GM12878 (cell line): ENCODE data around the gene FCHSD2. TPM values are rescaled to one million over a fixed set of nuclear protein-coding genes. Genes with fewer than 3 reads are reported as not detected.

Source experiments
- ATAC-seq: fragments of 200-7000 bp; cut with Tn5 transposase; 3 replicates; pipeline ENCODE4 v1.9.1; 2020; ENCODE audit warnings: mild to moderate bottlenecking, moderate library complexity
- BruUV-seq: library from RNA; stranded (reverse); fragments of 400-500 nt; replicated peaks from 2 replicates; lab custom pipeline; 2021; lab: Mats Ljungman, UMichigan
- CTCF ChIA-PET: fragments of 300-600 bp; sonication (Branson Sonifier 250); formaldehyde crosslinking; extraction: SDS; loops from one replicate; lab custom pipeline; 2021; ENCODE audit warnings: inconsistent platforms; lab: Yijun Ruan, JAX
- POLR2A ChIA-PET: fragments of 350-600 bp; formaldehyde crosslinking; extraction: SDS; loops from one replicate; lab custom pipeline; 2021; ENCODE audit warnings: inconsistent platforms; lab: Charles Lee
- RAD21 ChIA-PET: fragments of 300-600 bp; sonication (Branson Sonifier 250); formaldehyde crosslinking; loops from one replicate; lab custom pipeline; 2023; ENCODE audit warnings: antibody characterized with exemption; ENCODE audit not compliant: unreplicated experiment; lab: Charles Lee
- SMC1A ChIA-PET: fragments of 300-600 bp; sonication (Branson Sonifier 250); formaldehyde crosslinking; loops from one replicate; lab custom pipeline; 2023; ENCODE audit not compliant: unreplicated experiment, uncharacterized antibody; lab: Charles Lee
- DNase-seq: peaks from one replicate; pipeline ENCODE4 v3.0.0-alpha.2; 2011; ENCODE audit warnings: low read depth, low spot score
- FAIRE-seq: peaks from 3 replicates; lab custom pipeline; 2011; peaks lifted over from hg19 to GRCh38; lab: Jason Lieb, UNC
- H2AFZ ChIP-seq: 2 replicates; pipeline ENCODE4 v1.6.0; 2011; ENCODE audit warnings: low read depth, low read length, control low read depth; ENCODE audit not compliant: control insufficient read depth
- H3K27ac ChIP-seq: 2 replicates; pipeline ENCODE4 v1.5.1; 2011; ENCODE audit warnings: control low read depth; ENCODE audit not compliant: control insufficient read depth, insufficient read depth
- H3K27me3 ChIP-seq, 2 experiments: replicated peaks in 1 of 2; 2 replicates each; pipeline versions ENCODE4 v1.6.0 to v1.6.1; 2011; ENCODE audit warnings: low read length in 1 of 2; ENCODE audit not compliant: control insufficient read depth in 2 of 2, insufficient read depth in 2 of 2
- H3K36me3 ChIP-seq, 2 experiments: 2 replicates each; pipeline ENCODE4 v1.5.1; 2011; ENCODE audit warnings: low read length in 1 of 2; ENCODE audit not compliant: control insufficient read depth in 2 of 2, insufficient read depth in 2 of 2
- H3K4me1 ChIP-seq: 2 replicates; pipeline ENCODE4 v1.6.1; 2011; ENCODE audit warnings: mild to moderate bottlenecking, low read length, moderate library complexity, mixed read lengths; ENCODE audit not compliant: control insufficient read depth, insufficient read depth
- H3K4me2 ChIP-seq: 2 replicates; pipeline ENCODE4 v1.6.0; 2011; ENCODE audit warnings: control low read depth; ENCODE audit not compliant: control insufficient read depth, insufficient read depth
- H3K4me3 ChIP-seq: fragments of 200-600 bp; sonication (generic); 2 replicates; pipeline ENCODE4 v1.5.1; 2016
- H3K79me2 ChIP-seq: 2 replicates; pipeline ENCODE4 v1.6.0; 2011; ENCODE audit warnings: low read length; ENCODE audit not compliant: control insufficient read depth, insufficient read depth
- H3K9ac ChIP-seq: 2 replicates; pipeline ENCODE4 v1.8.0; 2011; ENCODE audit warnings: low read length, control low read depth, mixed read lengths; ENCODE audit not compliant: control insufficient read depth, insufficient read depth
- H3K9me3 ChIP-seq: replicated peaks from 3 replicates; pipeline ENCODE4 v1.5.1; 2011; ENCODE audit warnings: mild to moderate bottlenecking, low read length; ENCODE audit not compliant: control insufficient read depth, insufficient read depth
- H4K20me1 ChIP-seq: 2 replicates; pipeline ENCODE4 v1.6.0; 2011; ENCODE audit not compliant: control insufficient read depth, insufficient read depth
- BHLHE40 ChIP-seq, 2 experiments: fragments of 450-650 bp in 1 of 2; IDR thresholded peaks; 2 replicates each; pipeline ENCODE4 v1.6.1; 2011 to 2017; ENCODE audit warnings: low read depth in 2 of 2, borderline replicate concordance in 1 of 2, improper control_type of control experiment in 1 of 2, low read length in 1 of 2, mild to moderate bottlenecking in 1 of 2
- CBX3 ChIP-seq: fragments of 200-600 bp; sonication (generic); IDR thresholded peaks from 2 replicates; pipeline ENCODE4 v1.6.1; 2016; ENCODE audit warnings: low read depth, borderline replicate concordance
- CHD1 ChIP-seq: IDR thresholded peaks from 2 replicates; pipeline ENCODE4 v1.6.1; 2012; ENCODE audit warnings: low read depth, low read length, improper control_type of control experiment
- HDGF ChIP-seq: fragments of 450-650 bp; IDR thresholded peaks from 2 replicates; pipeline ENCODE4 v1.6.1; 2016; ENCODE audit warnings: antibody characterized with exemption
- IKZF2 ChIP-seq, 2 experiments: fragments of 450-650 bp; IDR thresholded peaks; 2 replicates each; pipeline ENCODE4 v1.6.1; 2017; ENCODE audit warnings: mild to moderate bottlenecking in 2 of 2, moderate library complexity in 2 of 2
- LARP7 ChIP-seq: fragments of 450-650 bp; IDR thresholded peaks from 2 replicates; pipeline ENCODE4 v1.6.1; 2017; ENCODE audit warnings: mild to moderate bottlenecking
- NBN ChIP-seq: fragments of 450-650 bp; IDR thresholded peaks from 2 replicates; pipeline ENCODE4 v1.6.1; 2016
- PAX8 ChIP-seq: fragments of 450-650 bp; IDR thresholded peaks from 2 replicates; pipeline ENCODE4 v1.6.1; 2017; ENCODE audit warnings: mild to moderate bottlenecking, moderate library complexity
- PML ChIP-seq: IDR thresholded peaks from 2 replicates; pipeline ENCODE4 v1.6.1; 2012; ENCODE audit warnings: low read length, inconsistent platforms
- RAD21 ChIP-seq: IDR thresholded peaks from 2 replicates; pipeline ENCODE4 v1.6.1; 2011; ENCODE audit warnings: mild to moderate bottlenecking, low read depth, low read length, moderate library complexity; ENCODE audit not compliant: insufficient read depth
- STAT1 ChIP-seq: fragments of 450-650 bp; conservative IDR thresholded peaks from 2 replicates; pipeline ENCODE4 v1.6.1; 2014; ENCODE audit warnings: antibody characterized with exemption, mild to moderate bottlenecking
- SUZ12 ChIP-seq: fragments of 200-600 bp; sonication (generic); IDR thresholded peaks from one replicate; pipeline ENCODE4 v1.6.1; 2018; ENCODE audit warnings: antibody characterized with exemption, mild to moderate bottlenecking; ENCODE audit not compliant: unreplicated experiment
- TARDBP ChIP-seq: IDR thresholded peaks from 2 replicates; pipeline ENCODE4 v1.6.1; 2016; ENCODE audit warnings: borderline replicate concordance
- WRNIP1 ChIP-seq: IDR thresholded peaks from 2 replicates; pipeline ENCODE4 v1.6.1; 2011; ENCODE audit warnings: low read depth, low read length, improper control_type of control experiment, borderline replicate concordance
- ZNF384 ChIP-seq: IDR thresholded peaks from 2 replicates; pipeline ENCODE4 v1.6.1; 2012; ENCODE audit warnings: low read depth, mild to moderate bottlenecking, low read length, improper control_type of control experiment, borderline replicate concordance
- WGBS: methylation state at CpG from one replicate; pipeline ENCODE4 v1.1.6; 2016; ENCODE audit warnings: low lambda C conversion rate; ENCODE audit not compliant: insufficient replicate concordance, insufficient coverage; ENCODE audit errors: missing lambda C conversion rate; 5-methylcytosine and 5-hydroxymethylcytosine counted together
- in situ Hi-C: fragments of 300-500 bp; cut with MboI; formaldehyde crosslinking; loops from 9 replicates; pipeline ENCODE4 v1.14.3; 2018; ENCODE audit warnings: mixed read lengths
- intact Hi-C: fragments of 100-400 bp; cut with micrococcal nuclease; formaldehyde crosslinking; loops from one replicate; pipeline ENCODE4 v1.14.2; 2022; ENCODE audit not compliant: unreplicated experiment
- polyA plus RNA-seq, 11 experiments: library from polyadenylated mRNA; depleted of rRNA in 4 of 11; unstranded in 6 of 11; stranded (reverse) in 5 of 11; fragments of >200 nt; fragmentation: Nextera tagmentation in 4 of 11; fragmentation: Illumina TruSeq in 1 of 11; extraction: Ambion mirVana in 4 of 11; extraction: Trizol in 1 of 11; gene quantifications; 1 replicate in 1 of 11; 2 replicates in 10 of 11; pipeline versions ENCODE4 v1.2.1 to v1.2.3, GENCODE V29; 2011 to 2016; ENCODE audit warnings: inconsistent platforms in 2 of 11, missing spikeins in 2 of 11, low read depth in 1 of 11
- total RNA-seq, 4 experiments: library from RNA; depleted of rRNA in 3 of 4; stranded (reverse); fragments of >200 nt in 3 of 4; fragmentation: Illumina TruSeq in 1 of 4; extraction: Trizol in 1 of 4; gene quantifications; 2 replicates each; pipeline versions ENCODE4 v1.2.1 to v1.2.3, GENCODE V29; 2013 to 2021
- TF ChIP-seq, protein P1 (sequence below): fragments of 450-650 bp; IDR thresholded peaks from 2 replicates; pipeline ENCODE4 v1.6.1; 2014; ENCODE audit warnings: mild to moderate bottlenecking
- TF ChIP-seq, protein P2 (sequence below): IDR thresholded peaks from 2 replicates; pipeline ENCODE4 v1.6.1; 2011; ENCODE audit warnings: low read depth, low read length, improper control_type of control experiment, borderline replicate concordance
- TF ChIP-seq, protein P3 (sequence below): fragments of 450-650 bp; IDR thresholded peaks from 2 replicates; pipeline ENCODE4 v1.6.1; 2017; ENCODE audit warnings: mild to moderate bottlenecking
- TF ChIP-seq, protein P4 (sequence below): fragments of 150-350 bp; IDR thresholded peaks from 2 replicates; pipeline ENCODE4 v1.6.1; 2014; ENCODE audit warnings: mild to moderate bottlenecking, low read depth, low read length
- TF ChIP-seq, protein P5 (sequence below): fragments of 450-650 bp; conservative IDR thresholded peaks from 2 replicates; pipeline ENCODE4 v1.6.1; 2017; ENCODE audit warnings: mild to moderate bottlenecking, moderate library complexity

Gene FCHSD2
- total and polyA plus RNA-seq, 10 of the 15 experiments (the other 5 are each of a cell fraction or from before 2014, with no cell fraction given) = 13.2 to 89.8 (median 47.8) TPM

DNA sequence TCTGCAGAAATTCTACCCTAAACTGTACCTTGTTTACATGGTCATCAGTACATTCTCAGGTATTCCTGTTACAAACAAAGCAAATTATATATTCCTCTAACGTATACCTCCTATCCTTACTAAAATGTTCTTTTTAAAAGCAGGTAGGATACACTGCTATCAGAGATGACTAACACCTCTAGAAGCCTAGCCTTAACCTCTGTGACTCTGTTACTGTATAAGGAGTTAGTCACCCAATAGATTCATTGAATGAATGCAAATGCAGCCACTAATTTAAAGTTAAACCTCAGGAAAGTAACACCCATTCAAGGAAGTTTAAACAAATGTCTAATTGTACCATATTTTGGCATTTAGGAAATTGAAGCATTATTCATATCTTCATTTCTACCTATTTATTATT, 82.2 kb downstream of the FCHSD2 start:
- Histone ChIP-seq H3K4me1 (0 out of 2 replicates have a peak, but pooled peaks cover 3% of the 10 kb centered on the region), H3K4me2 (no peak overlapping the region), H2AFZ (no peak overlapping the region), H3K79me2 (peaks cover 48% of the 10 kb centered on the region), H3K4me3 (no peak overlapping the region), H3K27me3 (no peaks in the 10 kb centered on the region), H3K9me3 (peaks cover 15% of the 10 kb centered on the region; the same call in 2 of the 3 replicates), H4K20me1 (no peaks in the 10 kb centered on the region), H3K36me3 (peaks cover 6 to 7% of the 10 kb centered on the region in 2 experiments; a peak in 3 of 4 replicates), H3K27ac (no peak overlapping the region), H3K9ac (no peak overlapping the region)
- ChIA-PET SMC1A (no interaction called here), POLR2A (no interaction called here), RAD21 (no interaction called here), CTCF (no interaction called here)
- 95% methylated on average over 1 of the region's 1 CpG for WGBS
- in situ Hi-C loops = no loop called here
- BruUV-seq = no TSS peak
- ATAC-seq = no peak
- intact Hi-C loops = no loop called here
- TF ChIP-seq NBN (no peak), TARDBP (no peak), BHLHE40 (IDR thresholded peaks at IDR 0.05; ENCODE audit: borderline replicate concordance in 1 of 2, low read depth in 2 of 2, low read length in 1 of 2) (no peak), IKZF2 (IDR thresholded peaks at IDR 0.05) (no peak), CHD1 (no peak), PML (no peak), SUZ12 (no peak), LARP7 (no peak), PAX8 (no peak), WRNIP1 (no peak), ZNF384 (no peak), STAT1 (no peak), CBX3 (no peak), HDGF (no peak), RAD21 (no peak)
- TF ChIP-seq, protein P1, sequence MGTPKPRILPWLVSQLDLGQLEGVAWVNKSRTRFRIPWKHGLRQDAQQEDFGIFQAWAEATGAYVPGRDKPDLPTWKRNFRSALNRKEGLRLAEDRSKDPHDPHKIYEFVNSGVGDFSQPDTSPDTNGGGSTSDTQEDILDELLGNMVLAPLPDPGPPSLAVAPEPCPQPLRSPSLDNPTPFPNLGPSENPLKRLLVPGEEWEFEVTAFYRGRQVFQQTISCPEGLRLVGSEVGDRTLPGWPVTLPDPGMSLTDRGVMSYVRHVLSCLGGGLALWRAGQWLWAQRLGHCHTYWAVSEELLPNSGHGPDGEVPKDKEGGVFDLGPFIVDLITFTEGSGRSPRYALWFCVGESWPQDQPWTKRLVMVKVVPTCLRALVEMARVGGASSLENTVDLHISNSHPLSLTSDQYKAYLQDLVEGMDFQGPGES = no peak
- TF ChIP-seq, protein P2, sequence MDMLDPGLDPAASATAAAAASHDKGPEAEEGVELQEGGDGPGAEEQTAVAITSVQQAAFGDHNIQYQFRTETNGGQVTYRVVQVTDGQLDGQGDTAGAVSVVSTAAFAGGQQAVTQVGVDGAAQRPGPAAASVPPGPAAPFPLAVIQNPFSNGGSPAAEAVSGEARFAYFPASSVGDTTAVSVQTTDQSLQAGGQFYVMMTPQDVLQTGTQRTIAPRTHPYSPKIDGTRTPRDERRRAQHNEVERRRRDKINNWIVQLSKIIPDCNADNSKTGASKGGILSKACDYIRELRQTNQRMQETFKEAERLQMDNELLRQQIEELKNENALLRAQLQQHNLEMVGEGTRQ = no peak
- TF ChIP-seq, protein P3, sequence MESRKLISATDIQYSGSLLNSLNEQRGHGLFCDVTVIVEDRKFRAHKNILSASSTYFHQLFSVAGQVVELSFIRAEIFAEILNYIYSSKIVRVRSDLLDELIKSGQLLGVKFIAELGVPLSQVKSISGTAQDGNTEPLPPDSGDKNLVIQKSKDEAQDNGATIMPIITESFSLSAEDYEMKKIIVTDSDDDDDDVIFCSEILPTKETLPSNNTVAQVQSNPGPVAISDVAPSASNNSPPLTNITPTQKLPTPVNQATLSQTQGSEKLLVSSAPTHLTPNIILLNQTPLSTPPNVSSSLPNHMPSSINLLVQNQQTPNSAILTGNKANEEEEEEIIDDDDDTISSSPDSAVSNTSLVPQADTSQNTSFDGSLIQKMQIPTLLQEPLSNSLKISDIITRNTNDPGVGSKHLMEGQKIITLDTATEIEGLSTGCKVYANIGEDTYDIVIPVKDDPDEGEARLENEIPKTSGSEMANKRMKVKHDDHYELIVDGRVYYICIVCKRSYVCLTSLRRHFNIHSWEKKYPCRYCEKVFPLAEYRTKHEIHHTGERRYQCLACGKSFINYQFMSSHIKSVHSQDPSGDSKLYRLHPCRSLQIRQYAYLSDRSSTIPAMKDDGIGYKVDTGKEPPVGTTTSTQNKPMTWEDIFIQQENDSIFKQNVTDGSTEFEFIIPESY = no peak
- TF ChIP-seq, protein P4, sequence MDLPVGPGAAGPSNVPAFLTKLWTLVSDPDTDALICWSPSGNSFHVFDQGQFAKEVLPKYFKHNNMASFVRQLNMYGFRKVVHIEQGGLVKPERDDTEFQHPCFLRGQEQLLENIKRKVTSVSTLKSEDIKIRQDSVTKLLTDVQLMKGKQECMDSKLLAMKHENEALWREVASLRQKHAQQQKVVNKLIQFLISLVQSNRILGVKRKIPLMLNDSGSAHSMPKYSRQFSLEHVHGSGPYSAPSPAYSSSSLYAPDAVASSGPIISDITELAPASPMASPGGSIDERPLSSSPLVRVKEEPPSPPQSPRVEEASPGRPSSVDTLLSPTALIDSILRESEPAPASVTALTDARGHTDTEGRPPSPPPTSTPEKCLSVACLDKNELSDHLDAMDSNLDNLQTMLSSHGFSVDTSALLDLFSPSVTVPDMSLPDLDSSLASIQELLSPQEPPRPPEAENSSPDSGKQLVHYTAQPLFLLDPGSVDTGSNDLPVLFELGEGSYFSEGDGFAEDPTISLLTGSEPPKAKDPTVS = no peak
- TF ChIP-seq, protein P5, sequence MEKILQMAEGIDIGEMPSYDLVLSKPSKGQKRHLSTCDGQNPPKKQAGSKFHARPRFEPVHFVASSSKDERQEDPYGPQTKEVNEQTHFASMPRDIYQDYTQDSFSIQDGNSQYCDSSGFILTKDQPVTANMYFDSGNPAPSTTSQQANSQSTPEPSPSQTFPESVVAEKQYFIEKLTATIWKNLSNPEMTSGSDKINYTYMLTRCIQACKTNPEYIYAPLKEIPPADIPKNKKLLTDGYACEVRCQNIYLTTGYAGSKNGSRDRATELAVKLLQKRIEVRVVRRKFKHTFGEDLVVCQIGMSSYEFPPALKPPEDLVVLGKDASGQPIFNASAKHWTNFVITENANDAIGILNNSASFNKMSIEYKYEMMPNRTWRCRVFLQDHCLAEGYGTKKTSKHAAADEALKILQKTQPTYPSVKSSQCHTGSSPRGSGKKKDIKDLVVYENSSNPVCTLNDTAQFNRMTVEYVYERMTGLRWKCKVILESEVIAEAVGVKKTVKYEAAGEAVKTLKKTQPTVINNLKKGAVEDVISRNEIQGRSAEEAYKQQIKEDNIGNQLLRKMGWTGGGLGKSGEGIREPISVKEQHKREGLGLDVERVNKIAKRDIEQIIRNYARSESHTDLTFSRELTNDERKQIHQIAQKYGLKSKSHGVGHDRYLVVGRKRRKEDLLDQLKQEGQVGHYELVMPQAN = no peak
- FAIRE-seq = no peak
- DNase-seq = no peak
